HL-60 (cell line): ENCODE data around the gene PLCB1.

Source experiments
- DNase-seq, 2 experiments: peaks; one replicate each; pipeline ENCODE4 v3.0.0-alpha.2; 2010 to 2020; ENCODE audit warnings: low read depth in 1 of 2, low spot score in 1 of 2
- H3K27ac ChIP-seq: fragments of 250-450 bp; sonication (Bioruptor Pico); replicated peaks from 2 replicates; pipeline ENCODE4 v1.5.1; 2020; ENCODE audit warnings: mild to moderate bottlenecking, moderate library complexity
- H3K27me3 ChIP-seq: fragments of 250-450 bp; sonication (Bioruptor Pico); 2 replicates; pipeline ENCODE4 v1.5.1; 2021; ENCODE audit warnings: mild to moderate bottlenecking, moderate library complexity; ENCODE audit not compliant: insufficient read depth, poor library complexity, severe bottlenecking
- H3K4me3 ChIP-seq: replicated peaks from 2 replicates; pipeline ENCODE4 v1.5.1; 2011; ENCODE audit warnings: mild to moderate bottlenecking, control low read depth, low read length; ENCODE audit not compliant: insufficient read depth
- CTCF ChIP-seq: IDR thresholded peaks from one replicate; pipeline ENCODE4 v1.5.1; 2011; ENCODE audit warnings: low read length, control low read depth, inconsistent platforms; ENCODE audit not compliant: insufficient read depth
- GABPA ChIP-seq: IDR thresholded peaks from 2 replicates; pipeline ENCODE4 v1.6.1; 2012; ENCODE audit warnings: low read depth
- POLR2AphosphoS5 ChIP-seq: IDR thresholded peaks from 2 replicates; pipeline ENCODE4 v1.6.1; 2012; ENCODE audit warnings: low read depth
- REST ChIP-seq: IDR thresholded peaks from 2 replicates; pipeline ENCODE4 v1.6.1; 2012; ENCODE audit warnings: low read depth; ENCODE audit not compliant: insufficient replicate concordance
- SPI1 ChIP-seq: IDR thresholded peaks from 2 replicates; pipeline ENCODE4 v1.6.1; 2012; ENCODE audit warnings: low read depth, mild to moderate bottlenecking, borderline replicate concordance

Gene PLCB1

GRCh38 chr20:8357703-8358102 lies 225.6 kb downstream of the PLCB1 start:
- TF ChIP-seq REST (no peak), CTCF (no peak), SPI1 (no peak), GABPA (no peak), POLR2AphosphoS5 (no peak)
- no peaks in the 10 kb centered on the region for H3K27me3 ChIP-seq
- no peak for DNase-seq
- no peak overlapping the region for H3K27ac ChIP-seq
- H3K4me3 ChIP-seq, result no peak overlapping the region

GRCh38 chr20:8360035-8360434 lies 228.0 kb downstream of the PLCB1 start:
- TF ChIP-seq GABPA, result no peak
- no peak for TF ChIP-seq REST
- TF ChIP-seq CTCF, result no peak
- no peak for TF ChIP-seq POLR2AphosphoS5
- TF ChIP-seq SPI1, result no peak

GRCh38 chr20:8361006-8361652 lies 229.1 kb downstream of the PLCB1 start:
- no peak for TF ChIP-seq POLR2AphosphoS5
- no peak for TF ChIP-seq CTCF
- no peak for TF ChIP-seq REST
- TF ChIP-seq SPI1, result no peak
- no peak for TF ChIP-seq GABPA
- H3K27ac ChIP-seq, result no peak overlapping the region
- H3K27me3 ChIP-seq, result no peaks in the 10 kb centered on the region
- no peak for DNase-seq
- H3K4me3 ChIP-seq, result no peak overlapping the region

More at GRCh38 chr20:8360035-8360434, 228.0 kb downstream of the PLCB1 start:
- Histone ChIP-seq H3K27me3 (no peaks in the 10 kb centered on the region), H3K27ac (no peak overlapping the region), H3K4me3 (no peak overlapping the region)
- DNase-seq, result no peak
